Hematopoietic multipotent progenitor cell treated with erythropoietin and hydrocortisone succinate and interleukin-3 and kit ligand, for 8 days (in vitro differentiated cells): ENCODE measurements around the gene TUBB8.
"Not testable (repeated sequence)": the region's sequence is repeated elsewhere in the genome, so short reads cannot be mapped to it uniquely, and the experiment has no call there.

ENCODE experiments used
- DNase-seq: peaks from one replicate; pipeline ENCODE4 v3.0.0-alpha.2; 2015

Gene TUBB8

DNA sequence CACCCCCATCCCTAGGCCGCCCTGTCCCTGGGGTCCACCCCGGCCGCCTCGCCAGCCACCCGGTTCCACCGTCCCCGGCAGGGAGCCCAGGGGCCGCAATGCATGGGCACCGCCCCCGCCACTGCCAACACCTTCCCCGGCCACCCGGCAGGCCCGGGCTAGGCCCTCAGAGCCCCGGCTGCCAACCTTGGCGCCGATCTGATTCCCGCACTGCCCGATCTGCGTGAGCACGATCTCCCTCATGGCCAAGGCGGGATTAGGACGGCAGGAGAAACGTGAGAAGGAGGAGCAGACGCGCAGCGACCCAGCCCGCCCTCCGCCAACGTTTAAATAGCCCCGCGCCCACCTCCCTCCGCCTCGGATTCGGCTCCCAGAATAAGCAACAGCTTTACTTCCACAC lies at the start of gene TUBB8:
Gene TUBB8, minus strand, starts transcription at position 301 of the 400 bp plus-strand sequence. Its CDS starts 58 bp downstream, at position 243.
- DNase-seq = no peak

DNA sequence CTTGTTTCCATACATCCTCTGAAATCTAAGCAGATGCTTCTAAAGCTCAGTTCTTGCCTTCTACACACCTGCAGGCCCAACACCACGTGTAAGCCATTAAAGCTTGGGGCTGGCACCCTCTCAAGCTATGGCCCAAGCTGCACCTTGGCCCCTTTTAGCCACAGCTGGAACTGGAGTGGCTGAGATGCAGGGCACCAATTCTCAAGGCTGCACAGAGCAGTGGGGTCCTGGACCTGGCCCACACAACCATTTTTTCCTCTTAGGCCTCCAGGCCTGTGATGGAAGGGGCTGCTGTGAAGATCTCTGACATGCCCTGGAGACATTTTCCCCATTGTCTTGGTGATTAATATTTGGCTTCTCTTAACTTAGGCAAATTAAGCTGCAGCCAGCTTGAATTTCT lies 47.4 kb upstream of the TUBB8 start:
- DNase-seq = no peak

DNA sequence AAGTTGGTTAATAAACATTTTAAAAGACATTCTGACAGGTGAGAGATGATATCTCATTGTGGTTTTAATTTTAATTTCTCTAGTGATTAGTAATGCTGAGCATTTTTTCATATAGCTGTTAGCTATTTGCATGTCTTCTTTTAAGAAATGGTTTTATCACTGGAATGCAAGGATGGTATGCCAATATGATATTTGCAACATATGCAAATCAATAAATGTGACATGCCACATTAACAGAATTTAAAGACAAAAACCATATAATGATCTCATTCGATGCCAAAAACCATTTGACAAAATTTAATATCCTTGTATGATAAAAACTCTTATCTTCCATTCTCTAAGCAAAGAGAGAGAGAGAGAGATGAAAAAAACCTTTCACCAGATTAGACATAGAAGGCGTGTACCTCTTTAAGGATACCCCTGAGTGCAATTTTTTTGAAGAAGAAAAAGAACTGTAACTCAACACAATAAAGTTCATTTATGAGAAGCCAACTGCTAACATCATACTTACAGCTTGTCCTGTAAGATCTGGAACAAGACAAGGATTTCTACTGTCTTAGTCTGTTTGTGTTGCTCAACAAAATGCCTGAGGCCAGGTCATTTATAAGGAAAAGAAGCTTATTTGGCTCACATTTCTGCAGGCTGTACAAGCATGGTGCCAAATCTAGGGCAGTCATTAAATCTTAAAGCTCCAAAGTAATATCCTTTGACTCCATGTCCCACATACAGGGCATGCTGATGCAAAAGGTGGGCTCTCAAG lies 46.4 kb upstream of the TUBB8 start:
- DNase-seq = no peak

DNA sequence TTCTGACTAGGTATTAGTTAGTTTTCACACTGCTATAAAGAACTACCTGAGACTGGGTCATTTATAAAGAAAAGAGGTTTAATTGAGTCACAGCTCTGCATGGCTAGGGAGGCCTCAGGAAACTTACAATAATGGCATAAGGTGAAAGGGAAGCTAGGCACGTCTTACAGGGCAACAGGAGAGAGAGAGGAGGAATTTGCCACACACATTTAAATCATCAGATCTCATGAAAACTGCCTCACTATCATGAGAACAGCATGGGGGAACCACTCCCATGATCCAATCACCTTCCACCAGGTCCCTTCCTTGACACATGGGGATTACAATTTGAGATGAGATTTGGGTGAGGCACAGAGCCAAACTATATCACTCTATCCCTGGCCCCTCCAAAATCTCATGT lies 45.5 kb upstream of the TUBB8 start:
- no peak for DNase-seq

DNA sequence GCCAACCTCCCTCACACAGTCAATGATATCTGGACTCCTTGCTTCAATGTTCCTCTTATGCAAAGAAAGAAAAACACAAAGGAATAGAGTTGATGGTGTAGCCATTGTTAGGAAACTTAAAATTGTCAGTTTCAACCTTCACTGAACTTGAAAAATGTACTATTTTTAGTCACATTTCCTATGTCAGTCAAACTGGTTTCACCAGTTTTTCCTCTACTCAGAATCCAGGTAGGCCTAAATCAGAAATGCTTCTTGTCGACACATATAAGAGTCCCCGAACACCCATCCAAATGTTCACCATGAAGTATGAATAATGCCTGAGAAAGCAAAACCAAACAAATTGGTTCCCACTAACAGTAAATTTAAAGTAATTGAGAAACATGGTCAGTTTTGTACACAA lies 43.8 kb upstream of the TUBB8 start:
- DNase-seq = no peak

DNA sequence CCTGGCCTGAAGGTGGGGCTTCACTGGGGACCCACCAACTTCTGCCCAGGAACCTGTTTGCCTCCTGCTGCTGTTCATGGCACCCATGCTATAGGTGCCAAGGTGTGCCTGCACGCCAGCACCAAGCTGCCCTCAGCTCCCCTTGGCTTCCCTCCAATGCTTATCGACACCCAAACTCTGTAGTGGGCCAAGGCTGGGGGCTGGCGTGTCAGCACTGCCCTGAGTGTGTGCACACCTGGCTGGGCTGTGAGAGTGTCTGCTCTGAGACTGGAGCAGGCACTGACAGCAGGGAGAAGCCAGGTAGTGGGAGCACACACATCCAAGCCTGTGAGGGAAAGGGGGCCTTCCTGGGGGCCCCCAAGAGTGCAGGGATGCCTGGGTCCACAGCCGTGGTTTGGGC lies 43.1 kb upstream of the TUBB8 start:
- DNase-seq = no peak

DNA sequence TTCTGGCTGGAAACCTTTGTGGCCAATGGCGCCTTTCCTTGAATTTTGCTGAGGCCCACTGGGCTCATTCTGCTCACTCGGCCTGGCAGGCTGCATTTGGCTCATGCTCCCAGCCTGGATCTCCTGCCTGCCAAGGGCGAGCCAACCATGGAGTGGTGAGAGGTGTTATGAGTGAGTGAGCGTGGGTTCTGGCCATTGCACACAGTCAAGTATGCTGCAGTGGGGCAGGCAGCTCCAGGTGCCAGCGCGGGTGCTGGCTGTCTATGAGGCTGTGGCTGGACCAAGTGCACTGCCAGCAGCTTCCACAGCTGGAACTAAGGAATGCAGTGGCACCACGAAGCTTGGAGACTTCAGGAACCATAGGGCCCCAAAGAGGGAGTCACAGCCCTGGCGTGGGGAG lies 42.2 kb upstream of the TUBB8 start:
- DNase-seq = no peak

DNA sequence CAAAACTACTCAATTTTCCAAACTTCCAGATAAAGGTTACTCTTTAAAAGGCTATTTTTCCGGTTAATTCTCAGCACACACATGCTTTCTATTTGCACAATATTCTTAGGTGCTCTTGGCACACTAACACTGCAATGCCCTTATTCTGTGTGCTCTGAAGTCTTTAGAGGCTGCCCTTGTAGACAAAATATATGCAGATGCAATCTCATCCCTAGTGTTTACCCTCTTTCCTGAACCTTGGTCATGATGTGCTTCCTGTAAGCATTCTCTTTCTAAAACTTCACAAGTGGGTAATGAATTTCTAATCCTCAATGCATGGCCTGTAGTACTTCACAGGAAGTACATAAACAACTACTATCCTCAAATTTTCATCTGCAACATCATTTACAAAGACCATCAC lies 41.1 kb upstream of the TUBB8 start:
- no peak for DNase-seq

DNA sequence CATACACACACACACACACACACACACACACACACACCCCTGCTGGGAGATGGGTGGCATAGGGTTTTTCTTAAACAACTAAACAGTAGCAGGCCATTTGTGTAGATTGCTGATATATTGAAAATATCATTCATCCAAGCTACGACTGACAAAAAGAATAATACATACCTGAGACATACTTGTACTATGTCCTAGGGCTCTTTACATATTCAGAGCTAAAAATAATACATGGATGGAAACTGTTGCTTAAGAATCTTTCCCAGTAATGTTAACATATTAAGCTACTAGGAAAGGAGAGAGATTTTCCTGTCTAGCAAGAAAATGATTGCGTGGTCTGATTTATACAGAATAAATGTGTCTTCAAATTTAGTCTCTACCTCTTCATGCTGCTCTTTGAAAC lies 40.2 kb upstream of the TUBB8 start:
- DNase-seq = no peak

DNA sequence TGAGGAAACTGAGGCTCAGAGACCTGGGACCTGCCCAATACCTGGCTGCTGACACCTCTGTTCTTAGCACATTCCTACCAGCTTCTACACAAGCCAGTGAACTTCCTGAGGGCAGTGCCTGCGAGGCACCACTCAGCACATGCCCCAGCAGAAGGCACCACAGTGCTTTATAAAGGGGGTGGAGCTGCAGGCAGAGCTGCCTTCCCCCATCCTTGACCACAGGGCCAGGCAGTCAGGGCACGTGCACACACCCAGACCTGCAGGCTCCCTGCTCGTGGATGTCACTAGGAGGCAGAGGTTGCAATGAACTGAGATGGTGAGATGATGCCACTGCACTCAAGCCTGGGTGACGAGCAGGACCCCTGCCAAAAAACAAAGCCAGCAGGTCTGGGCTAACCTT lies 39.2 kb upstream of the TUBB8 start:
- DNase-seq = peak; percentile 37

DNA sequence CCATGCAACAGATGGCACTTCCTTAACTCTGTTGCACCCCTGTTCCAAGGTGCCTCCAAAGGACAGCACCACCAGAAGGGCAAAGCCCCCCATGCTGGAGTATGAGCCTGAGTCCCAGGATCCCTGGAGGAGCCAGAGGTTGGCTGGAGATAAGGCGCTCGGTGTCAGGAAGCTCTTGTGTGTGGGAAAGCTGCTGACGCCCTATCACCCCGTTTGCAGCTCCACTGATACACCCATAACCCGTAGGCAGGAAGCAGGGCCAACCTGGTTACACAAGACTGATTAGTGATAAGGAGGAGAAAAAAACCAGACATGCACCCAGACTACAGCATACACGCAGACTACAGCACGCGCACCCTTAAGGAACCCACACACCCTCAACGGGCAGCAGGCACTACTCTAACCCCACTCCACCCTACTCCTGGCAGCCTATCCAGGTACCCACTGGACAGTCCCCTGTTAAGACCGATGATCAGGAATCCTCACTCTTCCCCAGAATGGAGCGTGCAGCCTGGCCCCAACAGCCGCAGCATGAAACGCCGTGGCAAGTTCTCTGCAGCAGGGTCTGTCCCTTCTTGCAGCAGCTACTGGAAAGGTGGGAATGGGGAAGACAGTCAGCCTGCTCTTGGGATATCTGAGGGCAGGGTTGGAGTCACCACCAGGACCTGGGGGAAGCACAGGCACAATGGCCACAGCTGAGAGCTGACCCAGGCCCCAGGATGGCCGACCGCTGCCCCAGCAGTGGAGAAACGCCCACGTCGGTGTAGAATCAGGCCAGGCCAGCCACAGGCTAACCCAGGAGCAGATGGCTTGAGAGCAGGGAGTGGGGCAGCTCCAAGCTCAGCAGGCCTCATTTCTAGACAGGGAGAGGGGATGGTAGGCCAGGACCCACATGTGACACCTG lies 38.3 kb upstream of the TUBB8 start:
- DNase-seq = peak; percentile 85

DNA sequence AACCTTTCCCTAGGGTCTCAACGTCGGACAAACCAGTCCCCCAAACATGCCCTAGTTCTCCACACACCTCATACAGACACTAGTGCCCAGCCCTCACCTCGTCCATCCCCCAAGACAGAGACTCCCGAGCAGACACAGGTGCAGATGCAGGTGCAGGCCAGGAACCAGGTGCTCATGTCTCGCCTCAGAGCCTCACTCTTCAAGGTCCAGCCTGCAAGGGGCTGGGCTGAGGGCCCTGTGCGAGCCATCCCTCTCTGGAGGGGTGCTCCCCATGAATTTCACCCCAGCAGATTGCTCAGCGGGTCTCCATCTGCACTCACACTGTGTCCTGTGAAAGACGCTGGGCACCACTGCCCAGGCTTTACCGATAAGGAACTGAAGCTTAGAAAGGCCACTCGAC lies 36.9 kb upstream of the TUBB8 start:
- DNase-seq = no peak

DNA sequence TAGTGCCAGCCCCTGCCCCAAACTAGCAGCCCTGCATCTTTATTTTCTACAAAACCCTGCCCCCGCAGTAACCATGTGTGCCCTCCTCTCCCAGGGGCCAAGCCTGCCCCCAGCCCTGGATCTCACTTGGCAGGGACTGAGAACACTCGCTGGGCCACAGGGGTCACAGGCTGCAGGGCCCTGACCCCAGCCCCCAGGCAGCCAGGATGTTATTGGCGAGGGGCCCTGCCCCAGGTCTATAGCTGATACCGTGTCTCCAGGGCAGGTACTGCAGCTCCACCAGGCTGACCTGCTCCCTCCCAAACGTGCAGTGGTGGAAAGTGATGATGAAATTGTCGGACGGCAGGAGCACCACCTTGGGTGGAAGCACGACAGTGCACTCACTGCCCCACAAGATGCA lies 35.9 kb upstream of the TUBB8 start:
- DNase-seq = no peak

DNA sequence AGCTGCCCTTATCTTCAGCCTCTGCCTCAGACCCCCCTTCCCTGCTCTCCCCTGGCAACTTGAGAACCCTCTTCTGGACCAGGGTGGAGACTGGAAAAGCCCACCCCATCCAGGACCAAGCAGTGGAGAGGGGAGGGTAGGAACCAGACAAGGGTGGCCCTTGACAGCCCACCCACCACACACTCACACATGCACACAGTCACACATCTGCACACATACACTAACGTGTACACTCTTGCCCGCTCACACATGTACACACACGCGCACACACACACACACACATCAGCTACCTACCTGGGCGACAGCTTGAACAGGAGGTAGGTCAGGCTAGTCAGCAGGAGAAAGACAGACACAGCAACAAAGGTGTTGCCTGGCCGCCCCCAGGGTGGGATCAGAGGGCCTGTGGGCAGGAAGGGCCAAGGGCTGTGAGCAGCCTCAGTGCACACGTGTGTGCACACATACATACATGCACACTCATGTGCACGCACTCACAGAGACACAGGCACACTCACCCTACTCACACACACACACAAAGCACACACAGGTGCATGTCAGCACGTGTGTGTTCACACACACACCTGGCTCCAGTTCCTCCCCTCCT lies 34.9 kb upstream of the TUBB8 start:
- DNase-seq = no peak

DNA sequence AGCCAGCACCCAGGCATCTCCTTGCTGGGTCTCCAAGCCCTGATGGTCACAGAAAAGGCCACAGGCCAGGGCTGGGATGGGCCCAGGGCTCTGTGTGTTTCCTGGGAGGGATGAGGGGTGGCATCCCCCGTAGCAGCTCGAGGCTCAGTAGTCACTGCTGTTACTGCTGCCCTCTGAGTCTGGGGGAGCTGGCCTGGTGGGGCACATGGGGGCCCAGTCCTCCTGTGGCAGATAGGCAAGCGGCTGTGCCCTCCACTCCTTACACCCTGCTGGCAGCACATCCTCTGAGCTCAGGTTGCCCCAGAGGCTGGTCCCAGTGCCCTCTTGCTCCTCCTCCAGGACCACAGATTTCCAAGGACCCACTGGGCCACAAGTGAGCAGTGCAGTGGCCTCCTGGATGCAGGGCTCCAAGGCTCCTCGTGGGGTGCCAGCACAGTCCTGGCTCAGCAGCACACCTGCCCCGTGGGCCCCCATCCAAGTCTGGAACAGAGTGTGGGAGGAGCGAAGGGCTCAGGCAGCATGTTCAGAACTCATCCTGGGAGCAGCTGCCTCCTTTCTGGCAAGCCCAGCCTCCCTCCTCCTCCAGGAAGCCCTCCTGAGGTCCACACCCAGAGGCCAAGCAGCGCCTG lies 31.5 kb upstream of the TUBB8 start:
- DNase-seq = no peak

DNA sequence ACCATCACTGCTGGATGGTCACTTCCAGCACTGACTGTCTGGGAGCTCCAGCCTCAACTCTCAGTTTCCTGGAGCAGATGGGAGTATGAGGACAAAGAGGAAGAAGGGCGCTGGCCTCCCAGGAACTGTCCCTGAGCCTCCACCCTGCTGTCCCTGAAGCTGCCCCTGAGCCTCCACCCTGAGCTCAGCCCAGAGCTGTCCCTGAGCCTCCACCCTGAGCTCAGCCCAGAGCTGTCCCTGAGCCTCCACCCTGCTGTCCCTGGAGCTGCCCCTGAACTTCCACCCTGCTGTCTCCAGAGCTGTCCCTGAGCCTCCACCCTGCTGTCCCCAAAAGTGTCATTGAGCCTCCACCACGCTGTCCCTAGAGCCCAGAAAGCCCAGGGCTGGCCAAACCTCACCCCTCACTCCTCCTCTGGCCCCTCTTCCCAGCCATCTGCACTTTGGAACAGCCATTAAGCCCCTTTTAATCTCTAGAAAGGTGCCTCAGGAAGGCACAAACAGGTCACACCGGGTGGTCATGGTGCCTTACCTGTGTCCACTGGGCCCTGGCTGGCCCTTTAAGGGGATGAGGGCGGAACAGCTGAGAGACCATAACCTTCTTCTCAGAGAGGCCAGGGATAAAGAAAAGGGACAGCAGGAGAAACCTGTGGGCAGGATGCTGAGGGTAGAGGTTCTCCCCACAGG lies 30.6 kb upstream of the TUBB8 start:
- DNase-seq = no peak

DNA sequence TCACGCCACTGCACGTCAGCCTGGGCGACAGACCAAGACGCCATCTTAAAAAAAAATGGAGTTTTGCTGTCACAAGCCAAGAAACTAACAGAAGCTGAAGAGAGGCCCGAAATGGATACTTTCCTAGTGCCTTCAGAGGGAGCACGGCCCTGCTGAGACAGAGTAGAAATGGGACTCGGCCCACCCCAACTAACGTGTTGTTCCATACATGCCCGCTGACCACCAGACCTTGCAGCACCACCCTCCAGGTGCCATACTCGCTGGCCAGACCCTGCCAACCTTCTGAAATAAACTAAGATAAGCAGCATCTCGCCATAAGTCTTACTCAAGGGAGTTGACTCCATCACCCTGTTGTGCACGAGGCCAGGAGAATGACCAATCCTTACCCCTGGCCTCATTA lies 29.5 kb upstream of the TUBB8 start:
- no peak for DNase-seq

DNA sequence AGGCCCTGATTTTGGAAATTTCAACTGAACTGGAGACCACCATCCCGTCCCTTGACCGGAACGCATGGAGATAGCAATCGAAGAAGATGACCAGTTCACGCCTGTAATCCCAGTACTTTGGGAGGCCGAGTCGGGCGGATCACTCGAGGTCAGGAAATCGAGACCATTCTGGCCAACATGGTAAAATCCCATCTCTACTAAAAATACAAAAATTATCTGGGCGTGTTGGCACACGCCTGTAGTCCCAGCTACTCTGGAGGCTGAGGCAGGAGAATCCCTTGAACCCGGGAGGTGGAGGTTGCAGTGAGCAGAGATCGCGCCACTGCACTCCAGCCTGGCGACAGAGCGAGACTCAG lies 25.1 kb upstream of the TUBB8 start:
- not testable (repeated sequence) for DNase-seq

DNA sequence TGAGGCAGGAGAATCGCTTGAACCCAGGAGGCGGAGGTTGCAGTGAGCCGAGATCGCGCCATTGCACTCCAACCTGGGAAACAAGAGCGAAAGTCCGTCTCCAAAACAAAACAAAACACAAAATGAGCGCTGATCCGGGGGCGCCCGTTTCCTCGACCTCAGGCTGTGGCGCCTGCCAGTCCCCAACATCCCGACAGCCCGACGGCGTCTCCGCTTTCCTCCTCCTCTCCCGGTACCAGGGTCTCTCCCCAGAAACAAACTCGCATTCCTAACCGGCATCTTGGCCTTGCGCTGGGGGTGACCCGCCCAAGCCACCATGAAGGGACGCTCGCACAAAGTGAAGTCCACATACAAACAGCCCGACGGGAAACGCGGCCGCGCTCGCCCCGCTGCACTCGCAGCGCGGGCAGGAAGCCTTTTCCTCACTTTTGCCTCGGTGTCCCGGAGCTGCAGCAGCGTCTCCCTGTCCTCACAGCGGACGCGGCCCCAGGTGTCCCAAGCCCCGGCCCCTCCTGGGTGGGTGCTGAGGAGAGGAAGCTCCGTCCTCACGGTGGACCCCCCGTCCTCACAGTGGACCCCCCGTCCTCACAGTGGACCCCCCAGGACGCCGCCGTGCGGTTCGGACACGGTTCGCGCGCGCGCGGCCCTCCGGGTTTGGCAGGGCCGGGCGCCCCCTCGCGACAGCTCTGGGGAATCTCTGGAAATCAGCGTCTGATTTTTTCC lies 24.6 kb upstream of the TUBB8 start:
- not testable (repeated sequence) for DNase-seq

DNA sequence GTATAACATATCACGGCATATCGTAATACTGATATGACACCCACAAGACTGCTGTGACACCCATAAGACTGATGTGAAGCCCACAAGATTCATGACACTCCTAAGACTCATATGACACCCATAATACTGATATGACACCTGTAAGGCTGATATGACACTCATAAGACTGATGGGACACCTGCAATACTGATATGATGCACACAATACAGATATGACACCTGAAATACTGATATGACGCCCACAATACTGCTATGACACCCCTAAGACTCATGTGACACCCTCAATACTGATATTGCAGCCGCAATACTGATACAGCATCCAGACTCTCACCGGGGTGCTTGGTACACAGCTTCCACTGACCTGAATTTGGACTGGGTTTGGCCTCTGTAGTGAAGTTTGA lies 19.1 kb upstream of the TUBB8 start:
- not testable (repeated sequence) for DNase-seq

DNA sequence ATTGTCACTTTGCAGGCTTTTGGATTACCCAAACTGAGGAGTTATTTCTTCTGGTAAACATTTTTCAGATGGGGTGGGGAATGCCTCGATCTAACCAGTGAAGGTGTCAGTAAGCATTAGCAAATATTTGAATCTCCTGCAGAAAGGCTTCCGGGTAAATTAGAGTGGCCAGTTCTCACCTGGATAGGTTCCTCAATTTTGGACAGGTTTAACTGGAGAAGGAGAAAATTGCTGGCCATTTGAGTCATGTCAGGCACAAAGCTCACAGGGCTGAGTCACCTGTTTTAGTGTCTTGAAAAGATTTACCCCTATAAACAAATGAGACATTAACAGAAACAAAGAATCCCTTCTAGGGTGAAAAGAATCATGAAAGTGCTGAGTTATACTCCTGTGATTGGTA lies 830 bp upstream of the TUBB8 start:
- DNase-seq = not testable (repeated sequence)

DNA sequence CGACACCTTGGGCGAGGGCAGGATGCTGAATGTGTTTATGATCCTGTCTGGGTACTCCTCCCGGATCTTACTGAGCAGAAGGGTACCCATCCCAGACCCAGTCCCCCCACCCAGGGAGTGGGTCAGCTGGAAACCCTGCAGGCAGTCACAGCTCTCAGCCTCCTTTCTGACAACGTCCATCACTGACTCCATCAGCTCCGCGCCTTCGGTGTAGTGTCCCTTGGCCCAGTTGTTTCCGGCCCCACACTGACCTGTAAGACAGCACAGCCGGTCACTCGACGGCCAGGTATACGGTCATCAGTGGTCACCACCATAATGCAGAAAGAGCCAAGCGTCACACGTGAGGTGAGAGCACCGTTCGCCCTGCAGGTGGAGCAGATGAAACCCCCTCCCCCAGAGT lies 1.2 kb downstream of the TUBB8 start:
- not testable (repeated sequence) for DNase-seq
